ENCODE results near the gene IFI27L1. TPM values are rescaled to one million over a fixed set of nuclear protein-coding genes. Genes with fewer than 3 reads are reported as not detected.
A peak's percentile ranks its signal among the peaks of the same experiment; 100 is the strongest.

IFI27L1 gene
- total and polyA plus RNA-seq, 5 experiments from 2014 or later: 4.3 to 8.4 (median 6.9) TPM

DNA sequence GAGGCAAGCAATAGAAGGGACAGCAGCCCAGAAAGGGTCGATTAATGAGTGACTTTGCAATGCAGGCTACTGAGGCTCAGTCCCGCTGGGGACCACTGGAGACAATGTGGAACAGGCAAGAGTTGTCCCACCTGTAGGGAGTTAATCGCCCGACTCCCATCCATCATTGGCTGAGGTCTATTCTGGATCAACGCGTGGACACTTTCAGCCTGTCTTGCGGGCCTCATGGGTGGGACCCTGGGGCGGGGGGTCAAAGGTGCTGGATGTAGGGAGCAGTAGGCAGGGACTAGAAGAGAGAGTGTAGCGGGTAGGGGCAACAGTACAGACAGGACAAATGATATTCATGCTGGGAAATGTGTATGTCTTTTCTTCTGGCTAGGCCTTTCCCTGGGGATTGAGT, 42.2 kb downstream of the IFI27L1 start:
- no peak for ATAC-seq
- POLR2A ChIA-PET: no interaction called here
- peaks cover 0 to 11% (median 1%) of the 10 kb centered on the region in 5 donors for H3K27me3 Mint-ChIP-seq
- H3K9me3 Mint-ChIP-seq: peaks cover 0 to 35% (median 19%) of the 10 kb centered on the region in 9 donors
- H3K4me1 Mint-ChIP-seq: peaks cover 0 to 3% (median 2%) of the 10 kb centered on the region in 4 donors
- DNase-seq: peak in 1 of 10 donors; percentile 8
- H3K27ac Mint-ChIP-seq: no peak overlapping the region
- no peak overlapping the region for H3K4me3 Mint-ChIP-seq
- H3K36me3 Mint-ChIP-seq: peaks cover 2 to 30% (median 24%) of the 10 kb centered on the region in 3 donors

GRCh38 chr14:94123868-94124267, 42.8 kb downstream of the IFI27L1 start:
- Mint-ChIP-seq H3K27me3 (peaks cover 0 to 10% (median 1%) of the 10 kb centered on the region in 5 donors), H3K9me3 (peaks cover 0 to 35% (median 19%) of the 10 kb centered on the region in 9 donors), H3K36me3 (peaks cover 2 to 30% (median 24%) of the 10 kb centered on the region in 3 donors), H3K4me3 (no peak overlapping the region), H3K27ac (no peak overlapping the region), H3K4me1 (peaks cover 5 to 8% (median 7%) of the 10 kb centered on the region in 4 donors)
- DNase-seq: no peak
- ATAC-seq: no peak
- POLR2A ChIA-PET: no interaction called here

GRCh38 chr14:94124582-94125377, 43.7 kb downstream of the IFI27L1 start:
- no peak for DNase-seq
- Mint-ChIP-seq H3K36me3 (peaks cover 2 to 25% (median 24%) of the 10 kb centered on the region in 3 donors), H3K4me3 (no peak overlapping the region), H3K27ac (peak overlapping the region in 2 of 10 donors; percentile 35 to 42), H3K27me3 (peaks cover 0 to 10% (median 1%) of the 10 kb centered on the region in 5 donors), H3K9me3 (peaks cover 0 to 30% (median 15%) of the 10 kb centered on the region in 9 donors), H3K4me1 (peaks cover 12 to 15% (median 14%) of the 10 kb centered on the region in 4 donors)
- no peak for ATAC-seq
- POLR2A ChIA-PET: no interaction called here

DNA sequence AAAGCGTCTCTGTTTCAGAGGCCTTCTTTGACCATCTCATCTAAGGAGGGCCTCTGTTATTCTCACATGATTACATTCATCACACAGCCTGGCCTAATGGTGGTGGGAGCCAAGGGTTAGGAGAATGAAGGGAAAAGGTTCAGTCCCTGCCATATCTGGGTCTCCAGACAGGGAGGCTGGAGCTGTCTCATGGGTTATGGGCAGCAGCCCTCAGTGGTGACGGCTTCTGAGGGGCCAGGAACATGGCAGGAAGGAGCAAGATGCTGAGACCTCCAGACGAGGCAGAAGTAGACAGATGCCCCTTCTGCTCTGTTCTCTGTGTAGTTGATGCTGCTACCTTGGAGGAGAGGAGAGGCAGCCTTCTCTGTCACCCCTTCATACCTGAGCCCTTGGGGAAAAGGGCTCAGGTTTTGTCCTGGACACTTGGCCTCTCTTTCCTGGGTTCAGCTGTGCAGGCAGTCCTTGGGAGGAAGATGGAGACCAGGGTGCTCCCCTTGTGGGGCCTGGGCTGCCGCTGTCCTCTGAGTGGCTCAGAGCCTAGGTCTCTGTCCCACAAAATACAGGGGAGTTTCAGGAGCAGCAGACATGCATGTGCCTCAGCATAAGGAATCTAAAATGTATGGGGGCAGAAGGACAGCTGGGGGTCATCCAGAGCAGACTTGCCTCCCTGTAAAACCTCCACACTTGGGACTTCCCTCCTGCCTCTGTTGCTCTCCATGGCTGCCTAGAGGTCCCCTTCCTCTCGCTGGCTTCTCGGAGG, 44.7 kb downstream of the IFI27L1 start:
- peaks cover 19 to 23% (median 20%) of the 10 kb centered on the region in 4 donors for H3K4me1 Mint-ChIP-seq
- POLR2A ChIA-PET: interaction anchor here (0.9 kb wide), 1 partner anchor 142 kb away, joined by 3 read pairs; no protein-coding TSS in a partner anchor
- no peak overlapping the region for H3K27ac Mint-ChIP-seq
- DNase-seq (no peak), ATAC-seq (no peak)
- peaks cover 2 to 19% (median 14%) of the 10 kb centered on the region in 3 donors for H3K36me3 Mint-ChIP-seq
- H3K9me3 Mint-ChIP-seq: peaks cover 0 to 20% (median 9%) of the 10 kb centered on the region in 9 donors
- peak overlapping the region in 1 of 10 donors; percentile 18 for H3K4me3 Mint-ChIP-seq
- peaks cover 0 to 7% (median 1%) of the 10 kb centered on the region in 5 donors for H3K27me3 Mint-ChIP-seq

- Mint-ChIP-seq H3K9me3 (peaks cover 0 to 18% (median 6%) of the 10 kb centered on the region in 9 donors), H3K4me3 (no peak overlapping the region), H3K27ac (no peak overlapping the region), H3K4me1 (peaks cover 19 to 23% (median 20%) of the 10 kb centered on the region in 4 donors), H3K36me3 (peaks cover 2 to 14% (median 11%) of the 10 kb centered on the region in 3 donors), H3K27me3 (peaks cover 0 to 2% (median 0%) of the 10 kb centered on the region in 5 donors)
- DNase-seq (no peak), ATAC-seq (no peak)
- POLR2A ChIA-PET: no interaction called here
Measured at GRCh38 chr14:94126419-94126677, 45.2 kb downstream of the IFI27L1 start.

DNA sequence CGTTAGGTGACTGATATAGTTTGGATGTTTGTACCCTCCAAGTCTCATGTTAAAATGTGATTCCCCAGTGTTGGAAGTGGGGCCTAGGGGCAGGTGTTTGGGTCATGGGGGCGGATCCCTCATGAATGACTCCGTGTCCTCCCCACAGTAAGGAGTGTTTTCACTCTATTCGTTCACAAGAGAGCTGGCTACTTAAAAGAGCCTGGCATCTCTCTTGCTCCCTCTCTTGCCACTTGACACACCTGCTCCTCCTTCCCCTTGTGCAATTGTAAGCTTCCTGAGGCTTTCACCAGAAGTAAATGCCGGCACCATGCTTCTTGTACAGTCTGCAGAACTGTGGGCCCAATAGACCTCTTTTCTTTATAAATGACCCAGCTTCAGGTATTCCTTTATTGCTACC, 45.7 kb downstream of the IFI27L1 start:
- no peak for DNase-seq
- POLR2A ChIA-PET: no interaction called here
- H3K27ac Mint-ChIP-seq: peak overlapping the region in 1 of 10 donors; percentile 10
- peak overlapping the region in 1 of 10 donors; percentile 29 for H3K4me3 Mint-ChIP-seq
- no peaks in the 10 kb centered on the region for H3K27me3 Mint-ChIP-seq
- H3K4me1 Mint-ChIP-seq: peaks cover 19 to 23% (median 20%) of the 10 kb centered on the region in 4 donors
- no peak for ATAC-seq
- H3K9me3 Mint-ChIP-seq: peaks cover 0 to 14% (median 6%) of the 10 kb centered on the region in 9 donors
- H3K36me3 Mint-ChIP-seq: peaks cover 2 to 11% (median 10%) of the 10 kb centered on the region in 3 donors

GRCh38 chr14:94127330-94127729, 46.2 kb downstream of the IFI27L1 start:
- peak overlapping the region in 1 of 10 donors; percentile 89 for H3K4me3 Mint-ChIP-seq
- H3K27ac Mint-ChIP-seq: peak overlapping the region in 2 of 10 donors; percentile 67 to 83
- H3K36me3 Mint-ChIP-seq: peaks cover 2 to 9% (median 6%) of the 10 kb centered on the region in 3 donors
- peaks cover 19 to 23% (median 20%) of the 10 kb centered on the region in 4 donors for H3K4me1 Mint-ChIP-seq
- DNase-seq (no peak), ATAC-seq (no peak)
- peaks cover 0 to 8% (median 4%) of the 10 kb centered on the region in 9 donors for H3K9me3 Mint-ChIP-seq
- peaks cover 0 to 4% (median 0%) of the 10 kb centered on the region in 5 donors for H3K27me3 Mint-ChIP-seq
- POLR2A ChIA-PET: interaction anchor here (0.5 to 2.7 kb wide), 2 partner anchors 47 to 92 kb away, joined by 4 to 18 read pairs; partner anchors contain the start of genes DDX24 and IFI27L1

DNA sequence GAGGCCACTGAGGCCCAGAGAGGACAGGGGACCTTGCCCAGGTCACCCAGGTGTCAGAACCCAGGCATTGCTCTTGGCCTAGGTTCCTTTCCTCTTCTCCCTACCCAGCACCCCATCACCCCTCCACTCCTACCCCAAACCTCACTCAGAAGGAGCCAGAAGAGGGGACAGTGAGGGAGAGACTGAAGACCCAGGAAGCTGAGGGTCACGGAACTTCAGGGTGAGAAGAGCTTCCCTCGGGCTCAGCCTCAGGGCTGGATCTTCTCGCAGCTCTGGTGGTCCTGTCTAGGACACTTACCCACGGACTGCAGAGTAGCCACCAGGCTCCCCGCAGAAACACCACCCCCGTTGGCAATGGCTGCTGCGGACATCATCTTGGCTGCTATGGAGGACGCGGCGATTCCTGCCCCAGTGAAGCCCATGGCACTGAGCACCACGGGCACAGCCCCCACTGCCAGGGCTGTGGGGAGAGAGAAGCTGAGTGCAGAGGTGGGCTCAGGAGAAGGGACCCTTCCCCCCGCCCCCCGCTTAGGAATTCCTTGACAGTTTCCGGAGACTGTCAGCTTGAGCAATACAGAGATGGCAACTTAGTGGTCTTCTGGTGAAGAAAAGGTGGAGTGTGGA, 47.2 kb downstream of the IFI27L1 start:
- DNase-seq (no peak), ATAC-seq (no peak)
- H3K9me3 Mint-ChIP-seq: peaks cover 0 to 2% (median 0%) of the 10 kb centered on the region in 9 donors
- H3K36me3 Mint-ChIP-seq: peaks cover 2 to 4% (median 3%) of the 10 kb centered on the region in 3 donors
- H3K4me3 Mint-ChIP-seq: peak overlapping the region; percentile 87 to 93 (median 90)
- H3K27me3 Mint-ChIP-seq: peaks cover 0 to 6% (median 0%) of the 10 kb centered on the region in 5 donors
- peaks cover 19 to 23% (median 20%) of the 10 kb centered on the region in 4 donors for H3K4me1 Mint-ChIP-seq
- peak overlapping the region; percentile 61 to 93 (median 78) for H3K27ac Mint-ChIP-seq
- POLR2A ChIA-PET: interaction anchor here (0.7 to 2.7 kb wide), 5 partner anchors 10 to 157 kb away, joined by 3 to 18 read pairs (median 3); partner anchors contain the start of genes DDX24 and IFI27L1

DNA sequence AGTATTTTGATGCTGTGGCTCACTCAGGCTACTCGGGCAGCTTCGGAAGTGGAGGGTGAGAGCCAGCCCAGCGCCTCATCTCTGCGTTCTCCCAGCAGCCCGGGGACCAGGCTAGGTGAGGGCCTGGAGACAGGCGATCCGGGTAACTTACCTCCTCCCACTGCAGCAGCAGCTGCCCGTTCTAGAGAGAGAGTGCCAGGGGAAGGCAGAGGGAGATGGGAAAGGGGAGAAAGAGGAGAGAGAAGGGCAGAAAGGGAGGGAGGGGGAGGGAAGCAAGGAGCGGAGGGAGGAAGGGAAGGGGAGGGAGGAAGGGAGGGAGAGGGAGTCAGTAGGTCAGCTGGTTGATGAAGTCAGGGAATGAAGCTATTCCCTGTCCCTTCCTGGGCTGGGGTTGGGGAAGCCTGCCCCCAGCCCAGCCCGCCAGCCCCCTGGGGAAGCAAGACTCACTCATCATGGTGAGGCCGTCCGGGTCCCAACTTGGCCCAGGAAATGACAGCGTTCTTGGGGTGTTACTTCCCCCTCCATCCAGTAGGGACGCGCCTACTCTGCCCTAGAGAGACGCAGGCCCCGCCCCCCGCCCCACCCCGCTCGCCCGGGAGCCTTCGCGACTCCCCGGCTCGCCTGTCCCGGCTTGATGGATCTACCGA, 48.1 kb downstream of the IFI27L1 start, which contains the start of gene IFI27L2:
TSS of gene IFI27L2 (minus strand) at position 494 of the 647 bp plus-strand sequence. CDS start at position 454, 40 bp downstream.
- DNase-seq (peak; percentile 30 to 81 (median 46)), ATAC-seq (peak; percentile 89 to 95)
- POLR2A ChIA-PET: interaction anchor here (0.6 to 2.7 kb wide), 8 partner anchors 9 to 158 kb away, joined by 3 to 18 read pairs (median 3); partner anchors contain the start of genes DDX24 and IFI27L1
- peak within 1 kb of the TSS; percentile 61 to 93 (median 80) for H3K27ac Mint-ChIP-seq
- no peaks in the 10 kb centered on the region for H3K9me3 Mint-ChIP-seq
- peaks cover 19 to 23% (median 20%) of the 10 kb centered on the region in 4 donors for H3K4me1 Mint-ChIP-seq
- H3K4me3 Mint-ChIP-seq: peak within 1 kb of the TSS; percentile 87 to 93 (median 90)
- H3K27me3 Mint-ChIP-seq: peaks cover 0 to 9% (median 0%) of the 10 kb centered on the region in 5 donors
- H3K36me3 Mint-ChIP-seq: peaks cover 0 to 3% (median 2%) of the 10 kb centered on the region in 3 donors

DNA sequence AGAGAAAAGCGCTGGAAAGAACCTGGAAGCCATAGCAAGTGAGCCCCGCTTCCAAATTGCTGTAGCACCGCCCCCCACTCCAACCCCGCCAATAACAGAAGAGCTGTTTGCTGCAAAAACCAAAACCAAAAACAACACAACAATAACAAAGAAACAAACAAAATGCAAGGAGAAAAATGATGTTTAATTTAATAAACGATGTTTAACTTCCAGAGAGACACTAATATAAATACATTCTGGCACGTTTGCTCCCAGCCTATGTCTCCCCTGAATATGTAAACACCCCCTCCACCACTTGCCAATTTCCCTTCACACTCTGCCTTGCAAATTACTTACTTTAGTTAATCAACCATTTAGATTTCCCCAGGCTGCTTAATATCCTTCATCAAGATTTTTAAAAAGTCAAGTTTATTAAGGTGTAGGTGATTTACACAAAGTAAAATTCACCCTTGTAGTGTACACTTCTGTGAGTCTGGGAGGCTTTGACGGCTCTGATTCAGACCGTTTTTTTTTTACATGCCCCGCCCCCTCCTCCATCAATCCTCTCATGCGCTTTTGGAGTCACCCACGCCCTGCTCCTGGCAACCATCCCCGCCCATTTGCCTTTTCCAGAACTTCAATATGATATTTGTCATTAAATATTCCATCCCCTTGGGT, 48.8 kb downstream of the IFI27L1 start:
- H3K27me3 Mint-ChIP-seq: peaks cover 0 to 11% (median 0%) of the 10 kb centered on the region in 5 donors
- H3K9me3 Mint-ChIP-seq: peaks cover 0 to 1% (median 0%) of the 10 kb centered on the region in 9 donors
- H3K4me1 Mint-ChIP-seq: peaks cover 19 to 23% (median 20%) of the 10 kb centered on the region in 4 donors
- ATAC-seq: peak; percentile 34 to 40
- H3K27ac Mint-ChIP-seq: peak overlapping the region; percentile 4 to 93 (median 75)
- H3K4me3 Mint-ChIP-seq: peak overlapping the region; percentile 87 to 93 (median 90)
- DNase-seq: peak in 3 of 10 donors; percentile 18 to 37 (median 27)
- H3K36me3 Mint-ChIP-seq: peaks cover under 1 to 3% (median 2%) of the 10 kb centered on the region in 3 donors
- POLR2A ChIA-PET: interaction anchor here (0.6 to 2.7 kb wide), 5 partner anchors 36 to 126 kb away, joined by 3 to 18 read pairs (median 3); partner anchors contain the start of genes DDX24 and IFI27L1
